GM12878 (cell line): ENCODE measurements around the gene PRDM2. TPM values are rescaled to one million over a fixed set of nuclear protein-coding genes. Genes with fewer than 3 reads are reported as not detected.

ENCODE experiments used
- ATAC-seq: fragments of 200-7000 bp; cut with Tn5 transposase; 3 replicates; pipeline ENCODE4 v1.9.1; 2020; ENCODE audit warnings: mild to moderate bottlenecking, moderate library complexity
- BruUV-seq: library from RNA; stranded (reverse); fragments of 400-500 nt; replicated peaks from 2 replicates; lab custom pipeline; 2021; lab: Mats Ljungman, UMichigan
- CTCF ChIA-PET: fragments of 300-600 bp; sonication (Branson Sonifier 250); formaldehyde crosslinking; extraction: SDS; loops from one replicate; lab custom pipeline; 2021; ENCODE audit warnings: inconsistent platforms; lab: Yijun Ruan, JAX
- POLR2A ChIA-PET: fragments of 350-600 bp; formaldehyde crosslinking; extraction: SDS; loops from one replicate; lab custom pipeline; 2021; ENCODE audit warnings: inconsistent platforms; lab: Charles Lee
- RAD21 ChIA-PET: fragments of 300-600 bp; sonication (Branson Sonifier 250); formaldehyde crosslinking; loops from one replicate; lab custom pipeline; 2023; ENCODE audit warnings: antibody characterized with exemption; ENCODE audit not compliant: unreplicated experiment; lab: Charles Lee
- SMC1A ChIA-PET: fragments of 300-600 bp; sonication (Branson Sonifier 250); formaldehyde crosslinking; loops from one replicate; lab custom pipeline; 2023; ENCODE audit not compliant: unreplicated experiment, uncharacterized antibody; lab: Charles Lee
- DNase-seq: peaks from one replicate; pipeline ENCODE4 v3.0.0-alpha.2; 2011; ENCODE audit warnings: low read depth, low spot score
- FAIRE-seq: peaks from 3 replicates; lab custom pipeline; 2011; peaks lifted over from hg19 to GRCh38; lab: Jason Lieb, UNC
- H2AFZ ChIP-seq: 2 replicates; pipeline ENCODE4 v1.6.0; 2011; ENCODE audit warnings: low read depth, low read length, control low read depth; ENCODE audit not compliant: control insufficient read depth
- H3K27ac ChIP-seq: 2 replicates; pipeline ENCODE4 v1.5.1; 2011; ENCODE audit warnings: control low read depth; ENCODE audit not compliant: control insufficient read depth, insufficient read depth
- H3K27me3 ChIP-seq, 2 experiments: replicated peaks in 1 of 2; 2 replicates each; pipeline versions ENCODE4 v1.6.0 to v1.6.1; 2011; ENCODE audit warnings: low read length in 1 of 2; ENCODE audit not compliant: control insufficient read depth in 2 of 2, insufficient read depth in 2 of 2
- H3K36me3 ChIP-seq, 2 experiments: 2 replicates each; pipeline ENCODE4 v1.5.1; 2011; ENCODE audit warnings: low read length in 1 of 2; ENCODE audit not compliant: control insufficient read depth in 2 of 2, insufficient read depth in 2 of 2
- H3K4me1 ChIP-seq: 2 replicates; pipeline ENCODE4 v1.6.1; 2011; ENCODE audit warnings: mild to moderate bottlenecking, low read length, moderate library complexity, mixed read lengths; ENCODE audit not compliant: control insufficient read depth, insufficient read depth
- H3K4me2 ChIP-seq: 2 replicates; pipeline ENCODE4 v1.6.0; 2011; ENCODE audit warnings: control low read depth; ENCODE audit not compliant: control insufficient read depth, insufficient read depth
- H3K4me3 ChIP-seq: fragments of 200-600 bp; sonication (generic); 2 replicates; pipeline ENCODE4 v1.5.1; 2016
- H3K79me2 ChIP-seq: 2 replicates; pipeline ENCODE4 v1.6.0; 2011; ENCODE audit warnings: low read length; ENCODE audit not compliant: control insufficient read depth, insufficient read depth
- H3K9ac ChIP-seq: 2 replicates; pipeline ENCODE4 v1.8.0; 2011; ENCODE audit warnings: low read length, control low read depth, mixed read lengths; ENCODE audit not compliant: control insufficient read depth, insufficient read depth
- H3K9me3 ChIP-seq: replicated peaks from 3 replicates; pipeline ENCODE4 v1.5.1; 2011; ENCODE audit warnings: mild to moderate bottlenecking, low read length; ENCODE audit not compliant: control insufficient read depth, insufficient read depth
- H4K20me1 ChIP-seq: 2 replicates; pipeline ENCODE4 v1.6.0; 2011; ENCODE audit not compliant: control insufficient read depth, insufficient read depth
- CBX3 ChIP-seq: fragments of 200-600 bp; sonication (generic); IDR thresholded peaks from 2 replicates; pipeline ENCODE4 v1.6.1; 2016; ENCODE audit warnings: low read depth, borderline replicate concordance
- LARP7 ChIP-seq: fragments of 450-650 bp; IDR thresholded peaks from 2 replicates; pipeline ENCODE4 v1.6.1; 2017; ENCODE audit warnings: mild to moderate bottlenecking
- MEF2B ChIP-seq: fragments of 450-650 bp; IDR thresholded peaks from 2 replicates; pipeline ENCODE4 v1.6.1; 2018; ENCODE audit warnings: mild to moderate bottlenecking, moderate library complexity; ENCODE audit not compliant: partially characterized antibody, poor library complexity, severe bottlenecking
- MTA2 ChIP-seq: fragments of 450-650 bp; IDR thresholded peaks from 2 replicates; pipeline ENCODE4 v1.6.1; 2016; ENCODE audit warnings: low read depth, mild to moderate bottlenecking, moderate library complexity
- MYB ChIP-seq: fragments of 150-350 bp; IDR thresholded peaks from 2 replicates; pipeline ENCODE4 v1.6.1; 2014; ENCODE audit warnings: mild to moderate bottlenecking, low read depth, low read length, borderline replicate concordance
- RAD51 ChIP-seq: fragments of 450-650 bp; IDR thresholded peaks from 2 replicates; pipeline ENCODE4 v1.6.1; 2016; ENCODE audit warnings: moderate library complexity, mild to moderate bottlenecking, inconsistent platforms
- WGBS: methylation state at CpG from one replicate; pipeline ENCODE4 v1.1.6; 2016; ENCODE audit warnings: low lambda C conversion rate; ENCODE audit not compliant: insufficient replicate concordance, insufficient coverage; ENCODE audit errors: missing lambda C conversion rate; 5-methylcytosine and 5-hydroxymethylcytosine counted together
- in situ Hi-C: fragments of 300-500 bp; cut with MboI; formaldehyde crosslinking; loops from 9 replicates; pipeline ENCODE4 v1.14.3; 2018; ENCODE audit warnings: mixed read lengths
- intact Hi-C: fragments of 100-400 bp; cut with micrococcal nuclease; formaldehyde crosslinking; loops from one replicate; pipeline ENCODE4 v1.14.2; 2022; ENCODE audit not compliant: unreplicated experiment
- polyA plus RNA-seq, 11 experiments: library from polyadenylated mRNA; depleted of rRNA in 4 of 11; unstranded in 6 of 11; stranded (reverse) in 5 of 11; fragments of >200 nt; fragmentation: Nextera tagmentation in 4 of 11; fragmentation: Illumina TruSeq in 1 of 11; extraction: Ambion mirVana in 4 of 11; extraction: Trizol in 1 of 11; gene quantifications; 1 replicate in 1 of 11; 2 replicates in 10 of 11; pipeline versions ENCODE4 v1.2.1 to v1.2.3, GENCODE V29; 2011 to 2016; ENCODE audit warnings: inconsistent platforms in 2 of 11, missing spikeins in 2 of 11, low read depth in 1 of 11
- total RNA-seq, 4 experiments: library from RNA; depleted of rRNA in 3 of 4; stranded (reverse); fragments of >200 nt in 3 of 4; fragmentation: Illumina TruSeq in 1 of 4; extraction: Trizol in 1 of 4; gene quantifications; 2 replicates each; pipeline versions ENCODE4 v1.2.1 to v1.2.3, GENCODE V29; 2013 to 2021
- TF ChIP-seq, protein P1 (sequence below): IDR thresholded peaks from 2 replicates; pipeline ENCODE4 v1.6.1; 2012; ENCODE audit warnings: mild to moderate bottlenecking, low read depth, low read length
- TF ChIP-seq, protein P2 (sequence below): IDR thresholded peaks from 2 replicates; pipeline ENCODE4 v1.6.1; 2011; ENCODE audit warnings: borderline replicate concordance, low read depth, mild to moderate bottlenecking, moderate library complexity, low read length; ENCODE audit not compliant: insufficient read depth, poor library complexity, severe bottlenecking
- TF ChIP-seq, protein P3 (sequence below): fragments of 150-350 bp; IDR thresholded peaks from 2 replicates; pipeline ENCODE4 v1.6.1; 2014; ENCODE audit warnings: mild to moderate bottlenecking, low read depth, low read length
- TF ChIP-seq, protein P4 (sequence below): fragments of 450-650 bp; IDR thresholded peaks from 2 replicates; pipeline ENCODE4 v1.6.1; 2017; ENCODE audit warnings: antibody characterized with exemption, mild to moderate bottlenecking, moderate library complexity

The PRDM2 gene
- total and polyA plus RNA-seq, 10 of the 15 experiments (the other 5 are each of a cell fraction or from before 2014, with no cell fraction given), result 8.4 to 45.1 (median 23.5) TPM

DNA sequence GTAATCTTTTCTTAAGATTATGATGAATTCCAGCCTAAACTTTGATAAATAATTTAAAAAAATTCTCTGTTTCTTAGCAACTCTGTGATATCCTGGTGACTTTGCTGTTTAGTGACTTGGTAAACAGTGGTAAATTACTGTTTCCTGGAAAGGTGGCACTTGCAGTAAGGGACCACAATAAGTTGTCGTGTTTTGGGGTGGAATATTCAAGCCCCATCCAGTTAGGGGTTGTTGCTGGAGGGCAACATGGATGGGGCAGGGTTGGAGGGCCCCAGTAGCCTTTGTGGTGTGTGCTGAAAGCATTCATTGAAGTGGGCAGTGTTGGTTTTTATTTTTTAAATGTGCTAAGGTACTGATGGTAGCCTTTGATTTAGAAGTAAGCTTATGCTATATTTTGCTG, 30.3 kb downstream of the PRDM2 start (continued):
- TF ChIP-seq RAD51 (no peak), MEF2B (no peak), MYB (no peak)
- TF ChIP-seq, all 136 proteins: peak for 2

DNA sequence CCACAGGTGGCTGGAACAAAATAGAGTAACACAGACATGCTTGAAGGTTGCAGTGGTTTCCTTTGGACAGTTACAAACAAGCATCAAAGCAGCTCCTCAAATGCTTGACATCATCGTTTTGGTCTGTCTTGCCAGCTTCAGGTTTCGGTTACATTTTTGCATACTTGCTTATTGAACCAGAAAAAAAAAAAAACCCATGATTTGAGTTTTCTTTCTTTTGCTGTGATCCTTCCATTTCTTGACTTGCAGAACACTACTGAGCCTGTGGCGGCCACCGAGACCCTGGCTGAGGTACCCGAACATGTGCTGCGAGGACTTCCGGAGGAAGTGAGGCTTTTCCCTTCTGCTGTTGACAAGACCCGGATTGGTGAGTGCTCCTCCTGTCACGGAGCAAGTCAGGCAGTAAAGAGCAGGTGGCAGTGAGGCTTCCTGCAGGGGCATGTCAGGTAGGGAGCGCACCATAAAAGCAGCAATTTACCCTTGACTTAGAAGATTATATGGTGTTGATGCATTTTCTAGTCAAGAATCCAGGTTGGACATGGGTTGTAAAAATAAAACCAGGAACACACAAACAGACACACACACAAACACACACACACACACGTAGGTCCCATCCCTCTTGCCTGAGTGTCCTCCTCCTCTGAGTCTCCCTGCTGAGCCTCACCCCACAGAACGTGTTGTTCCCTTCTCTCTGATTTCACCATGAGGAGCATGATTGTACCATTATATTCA, 30.9 kb downstream of the PRDM2 start:
- peak overlapping the region; percentile 81 for H3K9ac ChIP-seq
- peaks cover 0 to 4% of the 10 kb centered on the region in 2 experiments; a peak in 1 of 4 replicates for H3K36me3 ChIP-seq
- peak overlapping the region; percentile 36 for H2AFZ ChIP-seq
- peak overlapping the region; percentile 98 for H3K27ac ChIP-seq
- ChIA-PET SMC1A (interaction anchor here (0.5 to 18.4 kb wide), 12 partner anchors 10 to 65 kb away, joined by 3 to 425 read pairs (median 4); no protein-coding TSS in a partner anchor), RAD21 (interaction anchor here (0.6 to 21.9 kb wide), 8 partner anchors 13 to 65 kb away, joined by 3 to 367 read pairs (median 5); no protein-coding TSS in a partner anchor), CTCF (interaction anchor here (0.6 to 11.2 kb wide), 7 partner anchors 13 to 65 kb away, joined by 3 to 212 read pairs (median 20); no protein-coding TSS in a partner anchor), POLR2A (interaction anchor here (0.7 to 7.2 kb wide), 8 partner anchors 12 to 90 kb away, joined by 3 to 60 read pairs (median 8); no protein-coding TSS in a partner anchor)
- in situ Hi-C loops, result loop anchor here (25.0 kb wide), 1 partner anchor 1569 kb away; the partner anchor contains the start of gene TNFRSF1B
- H3K9me3 ChIP-seq, result no peaks in the 10 kb centered on the region
- H4K20me1 ChIP-seq, result no peaks in the 10 kb centered on the region
- 0% methylated on average over 12 of the region's 12 CpGs for WGBS
- TSS peak; percentile 72 for BruUV-seq
- ATAC-seq, result peak; percentile 93
- peak; percentile 94 for DNase-seq
- intact Hi-C loops, result loop anchor here (1.0 to 2.0 kb wide), 2 partner anchors 18 to 28 kb away; no protein-coding TSS in a partner anchor
- H3K4me1 ChIP-seq, result peaks cover 56% of the 10 kb centered on the region
- H3K27me3 ChIP-seq, result no peaks in the 10 kb centered on the region
- H3K79me2 ChIP-seq, result peaks cover 75% of the 10 kb centered on the region
- peak; percentile 92 for FAIRE-seq
- H3K4me3 ChIP-seq, result peak overlapping the region; percentile 54
- peak overlapping the region; percentile 100 for H3K4me2 ChIP-seq
- TF ChIP-seq LARP7, result 0 out of 2 replicates have a peak, but pooled peaks have one; percentile 63
- TF ChIP-seq, protein P1, sequence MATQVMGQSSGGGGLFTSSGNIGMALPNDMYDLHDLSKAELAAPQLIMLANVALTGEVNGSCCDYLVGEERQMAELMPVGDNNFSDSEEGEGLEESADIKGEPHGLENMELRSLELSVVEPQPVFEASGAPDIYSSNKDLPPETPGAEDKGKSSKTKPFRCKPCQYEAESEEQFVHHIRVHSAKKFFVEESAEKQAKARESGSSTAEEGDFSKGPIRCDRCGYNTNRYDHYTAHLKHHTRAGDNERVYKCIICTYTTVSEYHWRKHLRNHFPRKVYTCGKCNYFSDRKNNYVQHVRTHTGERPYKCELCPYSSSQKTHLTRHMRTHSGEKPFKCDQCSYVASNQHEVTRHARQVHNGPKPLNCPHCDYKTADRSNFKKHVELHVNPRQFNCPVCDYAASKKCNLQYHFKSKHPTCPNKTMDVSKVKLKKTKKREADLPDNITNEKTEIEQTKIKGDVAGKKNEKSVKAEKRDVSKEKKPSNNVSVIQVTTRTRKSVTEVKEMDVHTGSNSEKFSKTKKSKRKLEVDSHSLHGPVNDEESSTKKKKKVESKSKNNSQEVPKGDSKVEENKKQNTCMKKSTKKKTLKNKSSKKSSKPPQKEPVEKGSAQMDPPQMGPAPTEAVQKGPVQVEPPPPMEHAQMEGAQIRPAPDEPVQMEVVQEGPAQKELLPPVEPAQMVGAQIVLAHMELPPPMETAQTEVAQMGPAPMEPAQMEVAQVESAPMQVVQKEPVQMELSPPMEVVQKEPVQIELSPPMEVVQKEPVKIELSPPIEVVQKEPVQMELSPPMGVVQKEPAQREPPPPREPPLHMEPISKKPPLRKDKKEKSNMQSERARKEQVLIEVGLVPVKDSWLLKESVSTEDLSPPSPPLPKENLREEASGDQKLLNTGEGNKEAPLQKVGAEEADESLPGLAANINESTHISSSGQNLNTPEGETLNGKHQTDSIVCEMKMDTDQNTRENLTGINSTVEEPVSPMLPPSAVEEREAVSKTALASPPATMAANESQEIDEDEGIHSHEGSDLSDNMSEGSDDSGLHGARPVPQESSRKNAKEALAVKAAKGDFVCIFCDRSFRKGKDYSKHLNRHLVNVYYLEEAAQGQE, result no peak
- TF ChIP-seq, protein P2, sequence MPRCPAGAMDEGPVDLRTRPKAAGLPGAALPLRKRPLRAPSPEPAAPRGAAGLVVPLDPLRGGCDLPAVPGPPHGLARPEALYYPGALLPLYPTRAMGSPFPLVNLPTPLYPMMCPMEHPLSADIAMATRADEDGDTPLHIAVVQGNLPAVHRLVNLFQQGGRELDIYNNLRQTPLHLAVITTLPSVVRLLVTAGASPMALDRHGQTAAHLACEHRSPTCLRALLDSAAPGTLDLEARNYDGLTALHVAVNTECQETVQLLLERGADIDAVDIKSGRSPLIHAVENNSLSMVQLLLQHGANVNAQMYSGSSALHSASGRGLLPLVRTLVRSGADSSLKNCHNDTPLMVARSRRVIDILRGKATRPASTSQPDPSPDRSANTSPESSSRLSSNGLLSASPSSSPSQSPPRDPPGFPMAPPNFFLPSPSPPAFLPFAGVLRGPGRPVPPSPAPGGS, result no peak
- TF ChIP-seq, protein P3, sequence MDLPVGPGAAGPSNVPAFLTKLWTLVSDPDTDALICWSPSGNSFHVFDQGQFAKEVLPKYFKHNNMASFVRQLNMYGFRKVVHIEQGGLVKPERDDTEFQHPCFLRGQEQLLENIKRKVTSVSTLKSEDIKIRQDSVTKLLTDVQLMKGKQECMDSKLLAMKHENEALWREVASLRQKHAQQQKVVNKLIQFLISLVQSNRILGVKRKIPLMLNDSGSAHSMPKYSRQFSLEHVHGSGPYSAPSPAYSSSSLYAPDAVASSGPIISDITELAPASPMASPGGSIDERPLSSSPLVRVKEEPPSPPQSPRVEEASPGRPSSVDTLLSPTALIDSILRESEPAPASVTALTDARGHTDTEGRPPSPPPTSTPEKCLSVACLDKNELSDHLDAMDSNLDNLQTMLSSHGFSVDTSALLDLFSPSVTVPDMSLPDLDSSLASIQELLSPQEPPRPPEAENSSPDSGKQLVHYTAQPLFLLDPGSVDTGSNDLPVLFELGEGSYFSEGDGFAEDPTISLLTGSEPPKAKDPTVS, result no peak
- peak; percentile 30; the same call in 1 of the 2 replicates for TF ChIP-seq MTA2
- no peak for TF ChIP-seq CBX3
- TF ChIP-seq, protein P4, sequence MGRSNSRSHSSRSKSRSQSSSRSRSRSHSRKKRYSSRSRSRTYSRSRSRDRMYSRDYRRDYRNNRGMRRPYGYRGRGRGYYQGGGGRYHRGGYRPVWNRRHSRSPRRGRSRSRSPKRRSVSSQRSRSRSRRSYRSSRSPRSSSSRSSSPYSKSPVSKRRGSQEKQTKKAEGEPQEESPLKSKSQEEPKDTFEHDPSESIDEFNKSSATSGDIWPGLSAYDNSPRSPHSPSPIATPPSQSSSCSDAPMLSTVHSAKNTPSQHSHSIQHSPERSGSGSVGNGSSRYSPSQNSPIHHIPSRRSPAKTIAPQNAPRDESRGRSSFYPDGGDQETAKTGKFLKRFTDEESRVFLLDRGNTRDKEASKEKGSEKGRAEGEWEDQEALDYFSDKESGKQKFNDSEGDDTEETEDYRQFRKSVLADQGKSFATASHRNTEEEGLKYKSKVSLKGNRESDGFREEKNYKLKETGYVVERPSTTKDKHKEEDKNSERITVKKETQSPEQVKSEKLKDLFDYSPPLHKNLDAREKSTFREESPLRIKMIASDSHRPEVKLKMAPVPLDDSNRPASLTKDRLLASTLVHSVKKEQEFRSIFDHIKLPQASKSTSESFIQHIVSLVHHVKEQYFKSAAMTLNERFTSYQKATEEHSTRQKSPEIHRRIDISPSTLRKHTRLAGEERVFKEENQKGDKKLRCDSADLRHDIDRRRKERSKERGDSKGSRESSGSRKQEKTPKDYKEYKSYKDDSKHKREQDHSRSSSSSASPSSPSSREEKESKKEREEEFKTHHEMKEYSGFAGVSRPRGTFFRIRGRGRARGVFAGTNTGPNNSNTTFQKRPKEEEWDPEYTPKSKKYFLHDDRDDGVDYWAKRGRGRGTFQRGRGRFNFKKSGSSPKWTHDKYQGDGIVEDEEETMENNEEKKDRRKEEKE, result no peak
